Chondrocyte (in vitro differentiated cells): ENCODE results near the gene TNS4. TPM values are rescaled to one million over a fixed set of nuclear protein-coding genes. Genes with fewer than 3 reads are reported as not detected.
A peak's percentile ranks its signal among the peaks of the same experiment; 100 is the strongest.

ENCODE experiments used
- DNase-seq: peaks from one replicate; pipeline ENCODE4 v3.0.0; 2021; ENCODE audit warnings: mixed read lengths, low spot score
- H3K27ac Mint-ChIP-seq: one replicate; pipeline ENCODE4 v1.8.0; 2021; ENCODE audit warnings: mild to moderate bottlenecking, moderate library complexity, mixed read lengths; ENCODE audit not compliant: unreplicated experiment
- H3K27me3 Mint-ChIP-seq: 2 replicates; pipeline ENCODE4 v1.8.0; 2021; ENCODE audit warnings: low read depth, mixed read lengths
- H3K36me3 Mint-ChIP-seq: 2 replicates; pipeline ENCODE4 v1.8.0; 2021; ENCODE audit warnings: low read depth, mixed read lengths
- H3K4me1 Mint-ChIP-seq: 2 replicates; pipeline ENCODE4 v1.8.0; 2021; ENCODE audit warnings: low read depth, mild to moderate bottlenecking, mixed read lengths
- H3K4me3 Mint-ChIP-seq: one replicate; pipeline ENCODE4 v1.8.0; 2021; ENCODE audit warnings: mild to moderate bottlenecking, moderate library complexity, mixed read lengths; ENCODE audit not compliant: unreplicated experiment
- H3K9me3 Mint-ChIP-seq: 2 replicates; pipeline ENCODE4 v1.8.0; 2021; ENCODE audit warnings: low read depth, mixed read lengths
- total RNA-seq: library from RNA; stranded (reverse); gene quantifications from 3 replicates; pipeline ENCODE4 v1.2.1, GENCODE V29; 2021
- TF ChIP-seq, protein P1 (sequence below): fragments of 200-600 bp; sonication (generic); IDR thresholded peaks from 2 replicates; pipeline ENCODE4 v1.5.0; 2021; ENCODE audit warnings: antibody characterized with exemption, mild to moderate bottlenecking, moderate library complexity

The TNS4 gene
- total RNA-seq, 1 donor from 2014 or later, result not detected

DNA sequence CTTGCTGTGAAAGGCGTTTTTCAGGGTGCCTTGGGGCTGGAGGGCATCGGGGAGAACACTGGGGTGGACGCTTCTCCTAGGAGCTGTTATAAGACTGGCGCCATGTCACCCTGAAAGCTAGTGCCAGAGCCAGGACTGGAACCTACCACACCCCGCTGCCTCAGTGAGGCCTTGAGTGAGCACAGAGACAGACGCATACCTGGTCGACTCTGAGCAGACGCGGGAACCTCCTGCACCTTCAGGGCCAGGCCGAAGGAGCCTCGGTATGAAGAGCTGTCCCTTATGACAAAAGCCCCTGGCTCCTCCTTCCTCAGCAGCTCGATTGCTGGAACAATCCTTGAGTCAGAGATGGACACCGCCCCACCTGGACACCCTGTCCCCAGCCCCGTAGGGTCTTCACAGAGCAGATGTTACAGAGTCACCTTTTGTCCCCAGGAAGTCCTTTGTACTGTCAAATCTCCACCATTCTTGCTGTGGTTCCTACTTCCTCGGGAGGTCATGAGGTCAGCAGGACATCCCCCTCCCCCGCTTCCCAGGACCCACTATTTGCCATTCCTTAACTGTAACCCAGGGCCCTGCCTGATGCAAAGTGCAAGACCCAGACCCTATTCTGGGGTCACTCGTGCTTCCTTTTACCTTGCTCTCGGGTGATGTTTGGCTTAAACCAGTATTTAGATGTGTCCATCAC is 17.0 kb downstream of the TNS4 start:
- H3K4me1 Mint-ChIP-seq, result peaks cover 46% of the 10 kb centered on the region
- TF ChIP-seq, protein P1, sequence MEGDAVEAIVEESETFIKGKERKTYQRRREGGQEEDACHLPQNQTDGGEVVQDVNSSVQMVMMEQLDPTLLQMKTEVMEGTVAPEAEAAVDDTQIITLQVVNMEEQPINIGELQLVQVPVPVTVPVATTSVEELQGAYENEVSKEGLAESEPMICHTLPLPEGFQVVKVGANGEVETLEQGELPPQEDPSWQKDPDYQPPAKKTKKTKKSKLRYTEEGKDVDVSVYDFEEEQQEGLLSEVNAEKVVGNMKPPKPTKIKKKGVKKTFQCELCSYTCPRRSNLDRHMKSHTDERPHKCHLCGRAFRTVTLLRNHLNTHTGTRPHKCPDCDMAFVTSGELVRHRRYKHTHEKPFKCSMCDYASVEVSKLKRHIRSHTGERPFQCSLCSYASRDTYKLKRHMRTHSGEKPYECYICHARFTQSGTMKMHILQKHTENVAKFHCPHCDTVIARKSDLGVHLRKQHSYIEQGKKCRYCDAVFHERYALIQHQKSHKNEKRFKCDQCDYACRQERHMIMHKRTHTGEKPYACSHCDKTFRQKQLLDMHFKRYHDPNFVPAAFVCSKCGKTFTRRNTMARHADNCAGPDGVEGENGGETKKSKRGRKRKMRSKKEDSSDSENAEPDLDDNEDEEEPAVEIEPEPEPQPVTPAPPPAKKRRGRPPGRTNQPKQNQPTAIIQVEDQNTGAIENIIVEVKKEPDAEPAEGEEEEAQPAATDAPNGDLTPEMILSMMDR, result no peak
- H3K4me3 Mint-ChIP-seq, result no peak overlapping the region
- H3K27me3 Mint-ChIP-seq, result no peaks in the 10 kb centered on the region
- no peak overlapping the region for H3K27ac Mint-ChIP-seq
- no peaks in the 10 kb centered on the region for H3K9me3 Mint-ChIP-seq
- H3K36me3 Mint-ChIP-seq, result no peaks in the 10 kb centered on the region
- no peak for DNase-seq

DNA sequence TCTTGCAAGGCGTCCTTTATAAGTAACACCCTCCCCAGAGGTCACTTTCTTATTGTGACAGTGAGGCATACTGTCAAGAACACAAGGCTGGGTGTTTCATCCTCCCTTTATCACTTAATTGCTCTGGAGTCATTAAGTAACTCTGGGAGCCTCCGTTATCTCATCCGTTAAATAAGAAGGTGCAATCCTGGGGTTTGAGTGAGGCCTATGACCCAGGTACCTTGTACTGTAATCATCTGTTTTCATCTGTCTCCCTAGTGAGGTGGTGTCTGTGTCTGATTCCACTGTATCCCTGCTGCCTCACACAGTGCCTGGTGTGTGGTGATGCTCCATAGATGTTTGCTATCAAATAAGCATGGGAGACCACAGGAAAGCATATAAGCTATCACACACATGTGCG is 17.7 kb downstream of the TNS4 start:
- no peak overlapping the region for H3K4me3 Mint-ChIP-seq
- DNase-seq, result no peak
- H3K9me3 Mint-ChIP-seq, result no peaks in the 10 kb centered on the region
- H3K27ac Mint-ChIP-seq, result no peak overlapping the region
- H3K36me3 Mint-ChIP-seq, result no peaks in the 10 kb centered on the region
- TF ChIP-seq, protein P1, result no peak
- H3K4me1 Mint-ChIP-seq, result peaks cover 45% of the 10 kb centered on the region
- H3K27me3 Mint-ChIP-seq, result no peaks in the 10 kb centered on the region

DNA sequence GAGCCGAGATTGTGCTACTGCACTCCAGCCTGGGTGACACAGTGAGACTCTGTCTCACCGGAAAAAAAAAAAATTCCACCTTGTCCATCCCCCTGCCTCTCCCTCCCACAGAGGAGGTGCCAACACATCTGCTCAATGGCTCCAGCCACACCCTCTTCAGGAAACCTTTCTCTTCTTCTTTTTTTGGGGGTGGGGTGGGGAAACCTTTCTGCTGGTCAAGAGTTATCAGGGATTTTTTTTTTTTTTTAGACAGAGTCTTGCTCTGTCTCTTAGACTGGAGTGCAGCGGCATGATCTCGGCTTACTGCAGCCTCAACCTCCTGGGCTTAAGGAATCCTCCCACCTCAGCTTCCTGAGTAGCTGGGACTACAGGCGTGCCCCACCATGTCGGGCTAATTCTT is 18.7 kb downstream of the TNS4 start:
- no peaks in the 10 kb centered on the region for H3K36me3 Mint-ChIP-seq
- DNase-seq, result no peak
- TF ChIP-seq, protein P1, result no peak
- no peak overlapping the region for H3K27ac Mint-ChIP-seq
- no peak overlapping the region for H3K4me3 Mint-ChIP-seq
- no peaks in the 10 kb centered on the region for H3K9me3 Mint-ChIP-seq
- no peaks in the 10 kb centered on the region for H3K27me3 Mint-ChIP-seq
- H3K4me1 Mint-ChIP-seq, result peaks cover 39% of the 10 kb centered on the region

DNA sequence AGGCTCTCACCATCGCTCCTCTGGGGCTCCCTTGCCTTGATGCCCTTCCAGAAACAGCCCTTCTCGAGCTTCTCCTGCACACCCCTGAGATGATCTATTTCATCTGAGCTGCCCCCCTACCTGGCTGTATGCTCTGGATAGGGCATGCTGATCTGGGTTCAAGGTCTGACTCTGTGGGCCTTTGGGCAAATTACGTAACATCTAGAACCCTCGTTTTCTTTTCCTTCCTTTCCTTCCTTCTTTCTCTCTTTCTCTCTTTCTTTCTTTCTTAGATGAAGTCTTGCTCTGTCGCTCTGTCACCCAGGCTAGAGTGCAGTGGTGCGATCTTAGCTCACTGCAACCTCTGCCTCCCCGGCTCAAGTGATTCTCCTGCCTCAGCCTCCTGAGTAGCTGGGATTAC is 20.3 kb downstream of the TNS4 start:
- no peaks in the 10 kb centered on the region for H3K9me3 Mint-ChIP-seq
- DNase-seq, result no peak
- no peak overlapping the region for H3K4me3 Mint-ChIP-seq
- no peaks in the 10 kb centered on the region for H3K27me3 Mint-ChIP-seq
- H3K27ac Mint-ChIP-seq, result peak overlapping the region; percentile 54
- H3K4me1 Mint-ChIP-seq, result peaks cover 29% of the 10 kb centered on the region
- no peaks in the 10 kb centered on the region for H3K36me3 Mint-ChIP-seq
- TF ChIP-seq, protein P1, result no peak

DNA sequence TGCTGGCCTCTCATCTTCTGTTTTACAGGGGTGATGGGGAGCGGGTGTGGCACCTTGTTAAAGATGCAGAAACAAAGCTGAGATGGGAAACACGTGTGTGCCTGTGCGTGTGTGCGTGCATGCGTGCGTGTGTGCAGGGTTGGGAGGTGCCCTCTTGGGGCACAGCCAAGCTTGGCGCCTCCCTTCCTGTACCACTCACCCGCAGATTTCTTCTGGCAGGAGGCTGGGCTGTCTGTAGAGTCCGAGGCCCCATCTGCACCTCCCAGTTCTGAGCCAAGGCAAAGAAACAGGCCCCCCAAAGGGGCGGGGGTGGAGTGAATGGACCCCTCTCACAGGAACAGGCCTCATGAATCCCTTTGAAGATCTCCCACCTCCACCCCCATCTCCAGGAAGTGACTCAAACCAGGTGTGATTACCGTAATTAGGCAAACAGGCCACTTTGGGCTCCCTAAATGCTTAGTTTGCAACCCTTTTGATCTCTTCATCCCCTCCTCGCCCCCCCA is 20.9 kb downstream of the TNS4 start:
- H3K36me3 Mint-ChIP-seq, result no peaks in the 10 kb centered on the region
- no peaks in the 10 kb centered on the region for H3K9me3 Mint-ChIP-seq
- no peak for DNase-seq
- TF ChIP-seq, protein P1, result no peak
- no peak overlapping the region for H3K4me3 Mint-ChIP-seq
- no peaks in the 10 kb centered on the region for H3K27me3 Mint-ChIP-seq
- no peak overlapping the region for H3K27ac Mint-ChIP-seq
- H3K4me1 Mint-ChIP-seq, result peaks cover 29% of the 10 kb centered on the region
